HepG2 (cell line): Measurements from ENCODE around the gene SLC35F6. TPM values are rescaled to one million over a fixed set of nuclear protein-coding genes. Genes with fewer than 3 reads are reported as not detected.

Experiments used
- ARNT2 ChIP-seq: sonication (generic); formaldehyde crosslinking; IDR thresholded peaks from 2 replicates; pipeline ENCODE4 v1.8.0; 2022; ENCODE audit warnings: mild to moderate bottlenecking, low read depth, missing genetic modification reagents, moderate library complexity
- CCAR2 ChIP-seq: fragments of 200-400 bp; formaldehyde crosslinking; optimal IDR thresholded peaks from 2 replicates; pipeline ENCODE3; 2018; ENCODE audit warnings: low read depth, mild to moderate bottlenecking, low read length, moderate library complexity
- CCDC6 ChIP-seq: sonication (generic); formaldehyde crosslinking; IDR thresholded peaks from 2 replicates; pipeline ENCODE4 v1.8.1; 2022; ENCODE audit warnings: mild to moderate bottlenecking, missing genetic modification reagents, moderate library complexity
- CREB1 ChIP-seq, 2 experiments: fragments of 450-650 bp in 1 of 2; IDR thresholded peaks; 2 replicates each; pipeline ENCODE4 v1.6.1; 2016 to 2017; ENCODE audit warnings: control low read depth in 1 of 2, mild to moderate bottlenecking in 1 of 2, missing compliant biosample characterization in 1 of 2, missing genetic modification characterization in 1 of 2
- ELF3 ChIP-seq: IDR thresholded peaks from 2 replicates; pipeline ENCODE4 v1.6.1; 2016; ENCODE audit warnings: missing genetic modification reagents, missing compliant biosample characterization
- NFE2 ChIP-seq: sonication (generic); formaldehyde crosslinking; IDR thresholded peaks from 2 replicates; pipeline ENCODE4 v1.4.0; 2020; ENCODE audit warnings: missing genetic modification reagents
- NFYC ChIP-seq: IDR thresholded peaks from 2 replicates; pipeline ENCODE4 v1.6.1; 2016; ENCODE audit warnings: missing genetic modification reagents, missing compliant biosample characterization
- ONECUT2 ChIP-seq: sonication (generic); formaldehyde crosslinking; IDR thresholded peaks from 2 replicates; pipeline ENCODE4 v1.4.0; 2020; ENCODE audit warnings: missing genetic modification reagents
- PHB2 ChIP-seq: fragments of 450-650 bp; IDR thresholded peaks from 2 replicates; pipeline ENCODE4 v1.6.1; 2018; ENCODE audit not compliant: partially characterized antibody
- SNAPC5 ChIP-seq: sonication (generic); formaldehyde crosslinking; IDR thresholded peaks from 2 replicates; pipeline ENCODE4 v1.8.1; 2023; ENCODE audit warnings: mild to moderate bottlenecking, missing genetic modification reagents, borderline replicate concordance
- U2AF1 ChIP-seq: fragments of 200-400 bp; formaldehyde crosslinking; optimal IDR thresholded peaks from 2 replicates; pipeline ENCODE3; 2017; ENCODE audit warnings: mild to moderate bottlenecking, low read depth, low read length
- ZBTB4 ChIP-seq: sonication (generic); formaldehyde crosslinking; IDR thresholded peaks from 2 replicates; pipeline ENCODE4 v1.4.0; 2020; ENCODE audit warnings: missing genetic modification reagents, mild to moderate bottlenecking, borderline replicate concordance
- ZHX2 ChIP-seq, 2 experiments: sonication (generic) in 1 of 2; formaldehyde crosslinking in 1 of 2; IDR thresholded peaks; 2 replicates each; pipeline versions ENCODE4 v1.6.1 to v1.9.0; 2014 to 2022; ENCODE audit warnings: antibody characterized with exemption in 1 of 2, borderline replicate concordance in 1 of 2, inconsistent platforms in 1 of 2, low read depth in 1 of 2, missing genetic modification reagents in 1 of 2
- ZNF207 ChIP-seq: fragments of 450-650 bp; IDR thresholded peaks from 2 replicates; pipeline ENCODE4 v1.6.1; 2016; ENCODE audit warnings: antibody characterized with exemption, borderline replicate concordance
- ZNF34 ChIP-seq: sonication (generic); formaldehyde crosslinking; IDR thresholded peaks from 2 replicates; pipeline ENCODE4 v1.4.0; 2020; ENCODE audit warnings: mild to moderate bottlenecking, missing genetic modification reagents, borderline replicate concordance
- ZNF614 ChIP-seq: IDR thresholded peaks from 2 replicates; pipeline ENCODE4 v1.6.1; 2018; ENCODE audit warnings: missing biosample characterization, missing genetic modification reagents, inconsistent platforms, borderline replicate concordance
- polyA plus RNA-seq, 8 experiments: library from polyadenylated mRNA; depleted of rRNA in 3 of 8; stranded (reverse) in 7 of 8; unstranded in 1 of 8; fragments of >200 nt; fragmentation: Illumina TruSeq in 4 of 8; extraction: Trizol in 4 of 8; gene quantifications; 2 replicates each; pipeline versions ENCODE4 v1.2.1 to v1.2.3, GENCODE V29; 2011 to 2016; ENCODE audit warnings: low read depth in 4 of 8, missing spikeins in 1 of 8, mixed read lengths in 1 of 8; ENCODE audit not compliant: insufficient read depth in 1 of 8
- total RNA-seq, 5 experiments: library from RNA; depleted of rRNA; stranded (reverse); fragments of >200 nt; fragmentation: Illumina TruSeq; extraction: Trizol; gene quantifications; 2 replicates each; pipeline ENCODE4 v1.2.3, GENCODE V29; 2016; ENCODE audit warnings: low read depth in 1 of 5

The SLC35F6 gene
- total and polyA plus RNA-seq, 2 of the 13 experiments (the other 11 are each of a cell fraction or from before 2014, with no cell fraction given): 15.2 to 21.2 TPM

GRCh38 chr2:26757873-26758789 is 6.0 kb upstream of the SLC35F6 start (continued):
- no peak for TF ChIP-seq ZHX2 (IDR thresholded peaks at IDR 0.05; ENCODE audit: low read depth)
- TF ChIP-seq ZHX2 (CRISPR knock-in tag; IDR thresholded peaks at IDR 0.05; ENCODE audit: borderline replicate concordance): no peak
- no peak for TF ChIP-seq ZNF614
- TF ChIP-seq NFYC (CRISPR knock-in tag): 0 out of 2 replicates have a peak, but pooled peaks have one; percentile 26
- TF ChIP-seq ZNF34 (CRISPR knock-in tag): no peak
- no peak for TF ChIP-seq ZBTB4 (CRISPR knock-in tag)
- TF ChIP-seq CCAR2: no peak
- TF ChIP-seq ARNT2: no peak
- TF ChIP-seq CCDC6 (CRISPR knock-in tag): no peak
- TF ChIP-seq PHB2: no peak
- peak; percentile 68 for TF ChIP-seq CREB1 (IDR thresholded peaks at IDR 0.05)
- peak; percentile 78 for TF ChIP-seq CREB1 (CRISPR knock-in tag; IDR thresholded peaks at IDR 0.05)
- no peak for TF ChIP-seq SNAPC5 (CRISPR knock-in tag)
- no peak for TF ChIP-seq ZNF207
- no peak for TF ChIP-seq ONECUT2
- no peak for TF ChIP-seq NFE2 (CRISPR knock-in tag)
- TF ChIP-seq ELF3 (CRISPR knock-in tag): peak; percentile 75
- TF ChIP-seq U2AF1: no peak
